HG03060 (cell line): ENCODE measurements around the gene AAK1.
"Not testable (repeated sequence)": the region's sequence is repeated elsewhere in the genome, so short reads cannot be mapped to it uniquely, and the experiment has no call there.

Source experiments
- ATAC-seq: cut with Tn5 transposase; IDR thresholded peaks from one replicate; pipeline ENCODE4 v1.9.1; 2021; ENCODE audit warnings: low read depth, moderate number of reproducible peaks; ENCODE audit not compliant: unreplicated experiment

AAK1 gene

DNA sequence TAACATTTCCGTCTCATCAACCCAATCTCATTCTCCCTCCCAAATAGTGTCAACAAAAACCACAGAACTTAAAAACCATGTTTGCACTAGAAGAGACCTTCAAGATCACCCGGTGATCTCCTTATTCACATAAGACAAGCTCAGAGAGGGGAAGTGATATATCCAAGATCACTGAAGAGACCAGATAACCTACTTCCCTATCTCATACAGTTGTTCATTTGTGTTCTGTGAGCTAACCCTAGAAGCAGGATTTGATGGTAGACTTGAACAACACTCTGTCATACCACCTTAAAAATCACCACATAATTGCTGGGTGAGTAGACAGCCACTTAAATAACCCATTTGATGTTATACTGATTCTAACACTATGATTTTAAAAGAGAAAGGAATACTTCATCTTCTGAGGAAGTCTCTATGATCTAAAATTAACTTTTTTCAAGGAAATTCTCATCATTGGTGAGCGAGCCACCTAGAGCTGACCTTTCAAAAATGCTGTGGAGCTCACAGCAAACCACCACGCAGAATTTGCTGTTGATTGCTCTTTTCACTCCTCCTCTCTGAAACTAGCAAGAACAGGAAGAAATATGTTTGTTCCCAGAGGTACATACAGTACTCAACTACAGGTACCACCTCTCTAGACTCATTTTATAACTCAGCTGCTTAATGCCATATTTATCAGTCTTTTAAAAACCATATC lies 15.1 kb downstream of the AAK1 start:
- ATAC-seq = no peak

DNA sequence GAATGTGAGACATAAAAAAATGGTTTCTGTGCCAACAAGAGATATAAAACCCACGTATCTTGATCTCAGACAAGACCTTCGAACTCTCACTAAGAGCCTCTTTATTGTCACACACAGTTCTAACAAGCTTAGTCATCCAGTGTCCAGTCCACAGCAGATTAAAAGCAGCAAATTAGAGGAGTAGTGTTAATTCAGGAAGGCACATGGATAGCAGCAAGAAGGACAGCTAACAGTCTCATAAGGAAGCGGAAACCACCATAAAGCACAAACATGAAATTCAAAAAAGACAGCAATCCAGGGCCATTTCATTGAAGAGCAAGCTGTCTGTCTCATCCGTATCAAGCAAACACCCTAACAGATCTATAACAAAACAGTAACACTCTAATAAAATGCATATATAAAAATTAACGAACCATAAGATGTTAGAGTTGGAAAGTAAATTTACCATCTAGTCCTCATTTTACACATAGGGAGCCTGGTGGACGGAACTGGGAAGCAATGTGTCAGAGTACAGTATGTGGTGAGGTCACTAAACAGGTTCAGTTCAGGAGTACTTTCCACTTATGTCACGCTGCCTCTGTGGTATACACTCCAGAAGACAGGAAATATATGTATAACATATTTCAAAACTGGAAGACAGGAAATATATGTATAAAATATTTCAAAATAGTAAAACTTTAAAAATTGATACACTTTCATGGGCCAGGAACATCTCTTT lies 18.3 kb downstream of the AAK1 start:
- ATAC-seq = no peak

- ATAC-seq = no peak
Observed at GRCh38 chr2:69624611-69625010, 18.9 kb downstream of the AAK1 start.

DNA sequence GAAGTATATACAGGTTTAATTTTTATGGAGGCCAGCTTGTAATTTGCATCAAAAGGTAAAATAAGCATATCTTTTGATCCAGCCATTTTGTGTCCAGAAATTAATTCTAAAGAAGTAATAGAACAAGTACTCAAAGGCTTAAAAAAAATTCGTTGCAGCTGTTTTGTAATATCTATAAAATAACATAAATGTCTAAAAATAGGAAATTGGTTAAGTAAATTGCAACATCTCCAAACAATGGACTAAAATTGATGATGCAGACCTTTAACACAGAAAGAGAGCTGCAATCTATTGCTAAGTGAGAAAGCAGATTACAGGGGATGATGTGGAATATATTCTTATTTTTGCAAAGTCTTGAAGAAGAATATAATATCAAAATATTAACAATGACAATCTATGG lies 19.4 kb downstream of the AAK1 start:
- no peak for ATAC-seq

DNA sequence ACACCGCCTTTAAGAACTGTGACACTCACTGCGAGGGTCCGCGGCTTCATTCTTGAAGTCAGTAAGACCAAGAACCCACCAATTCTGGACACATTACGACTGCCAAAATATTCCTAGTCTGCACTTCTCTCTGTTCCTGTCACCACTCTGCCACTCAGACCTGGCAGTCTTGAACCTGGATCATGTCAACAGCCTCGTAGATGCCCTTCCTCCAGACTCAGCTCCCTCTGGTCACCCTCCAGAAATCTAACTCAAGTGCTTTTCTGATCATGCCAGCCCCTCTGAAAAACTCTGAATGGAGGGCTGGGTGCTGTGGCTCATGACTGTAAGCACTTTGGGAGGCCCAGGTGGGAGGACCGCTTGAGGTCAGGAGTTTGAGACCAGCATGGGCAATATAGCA lies 20.3 kb downstream of the AAK1 start:
- no peak for ATAC-seq

DNA sequence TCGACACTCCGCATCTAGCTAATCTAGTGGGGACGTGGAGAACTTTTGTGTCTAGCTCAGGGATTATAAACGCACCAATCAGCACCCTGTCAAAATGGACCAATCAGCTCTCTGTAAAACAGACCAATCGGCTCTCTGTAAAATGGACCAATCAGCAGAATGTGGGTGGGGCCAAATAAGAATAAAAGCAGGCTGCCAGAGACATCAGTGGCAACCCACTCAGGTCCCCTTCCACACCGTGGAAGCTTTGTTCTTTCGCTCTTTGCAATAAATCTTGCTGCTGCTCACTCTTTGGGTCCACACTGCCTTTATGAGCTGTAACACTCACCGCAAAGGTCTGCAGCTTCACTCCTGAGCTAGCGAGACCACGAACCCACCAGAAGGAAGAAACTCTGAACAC lies 20.7 kb downstream of the AAK1 start:
- ATAC-seq = not testable (repeated sequence)

- not testable (repeated sequence) for ATAC-seq
Observed at GRCh38 chr2:69622017-69622540, 21.5 kb downstream of the AAK1 start.

GRCh38 chr2:69621440-69621839 lies 22.1 kb downstream of the AAK1 start:
- ATAC-seq = no peak

DNA sequence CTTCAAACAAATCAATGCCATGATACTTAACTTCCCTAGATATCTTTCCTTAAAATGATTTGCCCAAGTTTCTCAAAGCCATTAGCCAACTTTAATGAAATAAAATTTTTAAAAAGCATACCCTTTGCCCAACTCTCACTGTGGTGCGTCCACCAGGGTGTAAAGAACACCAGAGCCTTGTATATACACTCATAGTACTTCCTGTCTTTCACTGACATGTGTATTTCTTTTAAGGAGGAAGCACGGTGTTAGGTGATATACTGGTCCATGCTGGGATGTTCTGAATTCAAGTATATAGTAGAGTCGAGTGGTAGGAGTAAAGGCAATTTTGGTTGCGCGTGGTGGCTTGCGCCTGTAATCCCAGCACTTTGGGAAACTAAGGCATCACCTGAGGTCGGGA lies 22.7 kb downstream of the AAK1 start:
- no peak for ATAC-seq

DNA sequence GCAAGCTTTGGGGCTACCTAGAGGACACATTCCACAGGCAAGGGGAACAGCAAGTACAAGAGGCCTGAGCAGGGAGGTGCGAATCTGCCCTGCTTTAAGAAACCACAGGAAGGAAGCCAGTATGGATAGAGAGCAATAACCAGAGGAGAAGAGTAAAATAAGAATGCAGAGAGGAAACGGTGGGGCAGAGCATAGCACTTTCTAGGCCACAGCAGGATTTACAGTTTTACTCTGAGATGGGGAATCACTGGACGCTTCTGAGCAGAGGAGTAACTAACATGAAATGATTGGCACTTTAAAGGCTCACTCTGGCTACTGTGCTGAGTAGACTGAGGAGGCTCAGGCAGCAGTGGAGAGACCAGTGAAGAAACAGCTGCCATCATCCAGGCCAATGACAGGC lies 23.8 kb downstream of the AAK1 start:
- no peak for ATAC-seq

DNA sequence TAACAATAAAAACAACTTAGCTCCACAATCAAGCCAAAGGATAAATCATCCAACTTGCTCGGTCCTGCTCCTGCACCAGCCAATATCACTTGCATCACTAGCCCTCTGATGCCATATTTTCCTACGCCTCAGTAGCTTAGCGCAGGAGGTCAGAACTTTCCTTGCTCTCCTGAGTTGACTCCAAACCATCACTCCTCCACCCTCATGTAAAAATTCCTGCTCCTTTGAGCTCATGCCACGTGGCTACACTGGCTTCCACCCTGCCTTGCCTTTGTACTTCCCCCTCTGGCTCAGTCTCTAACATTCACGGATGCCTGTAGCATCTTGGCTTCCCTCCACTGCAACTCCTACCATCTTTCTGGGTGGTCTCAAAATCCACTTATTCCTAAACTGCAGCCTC lies 25.2 kb downstream of the AAK1 start:
- ATAC-seq = no peak

DNA sequence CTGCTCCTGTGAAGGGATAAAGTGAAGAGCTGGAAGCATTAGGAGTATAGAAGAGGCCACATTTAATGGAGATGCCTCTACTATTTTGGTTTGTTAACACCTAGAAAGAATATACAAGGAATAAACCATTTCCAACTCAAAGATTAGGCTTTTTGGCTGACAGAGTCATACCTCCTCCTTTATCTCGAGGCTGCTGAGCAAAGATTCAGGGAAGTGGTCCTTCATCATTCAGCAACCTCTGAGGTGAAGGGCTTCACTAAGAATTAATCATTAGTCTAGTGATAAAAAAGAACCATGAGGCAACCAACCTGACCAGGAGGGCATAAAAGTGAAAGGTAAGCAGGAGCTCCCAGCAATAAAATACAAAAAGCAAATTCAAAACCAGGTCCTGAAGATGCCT lies 25.8 kb downstream of the AAK1 start:
- no peak for ATAC-seq

DNA sequence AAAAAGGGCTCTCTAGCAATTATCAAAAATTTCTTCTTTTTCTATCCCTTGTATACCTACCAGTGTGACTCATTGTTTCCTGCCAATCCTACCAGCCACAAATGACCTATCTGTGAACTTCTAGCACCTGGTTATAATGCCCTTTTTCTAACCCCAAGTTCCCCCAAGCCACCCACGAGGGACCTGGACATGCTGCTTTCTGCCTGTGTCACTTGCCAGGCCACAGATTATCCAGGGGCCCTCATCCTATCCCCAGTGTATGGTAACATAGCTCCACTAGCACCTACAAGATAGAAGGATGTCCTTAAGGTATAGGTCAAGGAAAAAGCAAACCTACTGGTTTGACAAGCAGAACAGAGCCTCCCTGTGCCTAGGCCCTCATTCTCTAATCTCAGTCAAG lies 26.8 kb downstream of the AAK1 start:
- ATAC-seq = no peak

- ATAC-seq = no peak
Observed at GRCh38 chr2:69615969-69616368, 27.6 kb downstream of the AAK1 start.

DNA sequence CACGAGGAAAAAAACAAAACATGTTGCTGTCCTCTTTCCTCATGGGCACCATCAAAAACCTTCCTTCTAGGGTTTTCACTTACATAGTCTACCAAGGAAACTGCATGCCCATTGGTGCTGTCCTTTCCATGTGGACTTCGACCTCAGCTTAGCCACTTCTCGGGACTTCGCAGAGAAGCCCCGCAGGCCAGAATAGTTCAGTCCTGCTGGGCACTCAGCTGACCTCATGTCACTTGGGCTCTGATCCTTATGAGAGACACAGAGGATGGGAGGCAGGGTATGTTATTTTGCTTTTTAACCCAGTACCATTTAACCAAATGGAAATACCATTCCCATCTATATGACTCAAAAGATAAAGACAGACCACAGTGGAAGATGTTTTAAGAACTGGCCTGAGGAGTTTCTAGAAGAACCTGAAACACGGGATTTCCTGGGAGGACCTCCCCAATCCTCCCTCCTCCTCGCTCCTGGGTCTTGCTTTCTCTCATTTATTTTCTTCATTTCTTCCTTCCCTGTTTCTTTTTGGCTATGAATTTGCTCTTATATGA lies 28.4 kb downstream of the AAK1 start:
- ATAC-seq = no peak

DNA sequence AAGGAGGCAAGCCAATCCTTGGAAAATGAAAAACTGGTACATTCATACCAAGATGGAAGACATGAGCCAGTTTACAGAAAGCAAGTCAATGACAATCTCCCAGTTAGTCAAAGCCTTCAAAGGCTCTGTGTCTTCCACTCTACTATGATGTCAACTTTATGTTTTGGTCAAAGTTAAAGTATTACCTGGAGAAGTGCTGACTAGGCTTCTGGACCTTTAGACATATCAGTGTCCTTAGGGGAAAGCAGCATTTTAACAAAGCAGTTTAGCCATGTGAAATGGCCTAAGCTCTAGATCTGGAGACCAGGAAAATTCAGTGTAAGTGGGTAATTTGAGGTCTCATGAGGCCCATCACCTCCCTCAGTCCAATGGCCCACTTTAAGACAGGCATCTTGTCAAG lies 30.8 kb downstream of the AAK1 start:
- no peak for ATAC-seq

GRCh38 chr2:69612200-69612599 lies 31.3 kb downstream of the AAK1 start:
- no peak for ATAC-seq

- ATAC-seq = no peak
Observed at GRCh38 chr2:69608109-69608508, 35.4 kb downstream of the AAK1 start.

GRCh38 chr2:69606771-69607170 lies 36.8 kb downstream of the AAK1 start:
- ATAC-seq = not testable (repeated sequence)

- no peak for ATAC-seq
Observed at GRCh38 chr2:69605284-69605683, 38.3 kb downstream of the AAK1 start.

GRCh38 chr2:69604836-69605235 lies 38.7 kb downstream of the AAK1 start:
- ATAC-seq = no peak
